Right lobe of liver (tissue), 6 donors: ENCODE results near the gene SOHLH1. TPM values are rescaled to one million over a fixed set of nuclear protein-coding genes. Genes with fewer than 3 reads are reported as not detected.

Experiments
- ATAC-seq, 4 donors: fragments of 200-7000 bp; cut with Tn5 transposase; one replicate each; pipeline ENCODE4 v1.9.1; 2020; ENCODE audit warnings: mild to moderate bottlenecking in 4 of 4, moderate library complexity in 4 of 4
- DNase-seq, 3 donors: peaks; one replicate each; pipeline ENCODE4 v3.0.0-alpha.2; 2020
- H3K27ac ChIP-seq, 3 donors: fragments of 200-600 bp; one replicate each; pipeline ENCODE4 v1.8.0; 2022
- H3K27me3 ChIP-seq, 2 donors: fragments of 200-600 bp; one replicate each; pipeline ENCODE4 v1.8.0; 2022
- H3K36me3 ChIP-seq, 4 donors: fragments of 200-600 bp; sonication (generic) in 1 of 4; one replicate each; pipeline versions ENCODE4 v1.5.1 to v1.8.0; 2017 to 2022; ENCODE audit warnings: control low read depth in 1 of 4
- H3K4me1 ChIP-seq, 4 donors: fragments of 200-600 bp; sonication (generic) in 1 of 4; one replicate each; pipeline versions ENCODE4 v1.5.1 to v1.8.0; 2017 to 2022; ENCODE audit warnings: control low read depth in 1 of 4
- H3K4me3 ChIP-seq, 3 donors: fragments of 200-600 bp; one replicate each; pipeline ENCODE4 v1.8.0; 2022
- H3K9me3 ChIP-seq, 4 donors: fragments of 200-600 bp; sonication (generic) in 1 of 4; one replicate each; pipeline versions ENCODE4 v1.5.1 to v1.8.0; 2017 to 2022; ENCODE audit warnings: control low read depth in 1 of 4
- POLR2A ChIP-seq: fragments of 450-650 bp; IDR thresholded peaks from one replicate; pipeline ENCODE4 v1.6.1; 2017; ENCODE audit warnings: antibody characterized with exemption, mild to moderate bottlenecking
- WGBS: methylation state at CpG from one replicate; pipeline ENCODE4 v1.1.6; 2018; ENCODE audit warnings: low coverage, low lambda C conversion rate; ENCODE audit not compliant: insufficient coverage; ENCODE audit errors: missing lambda C conversion rate; 5-methylcytosine and 5-hydroxymethylcytosine counted together
- intact Hi-C, 2 donors: fragments of 100-400 bp; cut with DNase I; formaldehyde crosslinking; loops; one replicate each; pipeline versions ENCODE4 v1.11.2 to v1.14.1; 2022
- total RNA-seq, 6 experiments: library from RNA; depleted of rRNA in 2 of 6; stranded (reverse); fragments of >200 nt in 2 of 6; fragmentation: NEBNext Ultra II Directional in 3 of 6; extraction: Animal tissue kit (Norgen Biotek cat#: 25700) in 3 of 6; gene quantifications; one replicate each; pipeline versions ENCODE4 v1.1.0 to v1.2.4, GENCODE V29; 2016 to 2023
- TF ChIP-seq, protein P1 (sequence below), 4 donors: fragments of 200-600 bp in 3 of 4; fragments of 450-650 bp in 1 of 4; IDR thresholded peaks; one replicate each; pipeline versions ENCODE4 v1.5.1 to v1.8.0; 2016 to 2022; ENCODE audit warnings: antibody characterized with exemption in 4 of 4, mild to moderate bottlenecking in 2 of 4
- donor health status: DM: no; HTN: yes; CAD: no.
- donor health status: DM: no; HTN: no; CAD: no.
- donor health status: DM: no; HTN: no; CAD: no.
- donor health status: DM: no; HTN: yes; CAD: no.
- donor health status: DM: no; HTN: yes; CAD: no.

SOHLH1 gene
- total RNA-seq, 6 experiments from 2014 or later, result not detected

DNA sequence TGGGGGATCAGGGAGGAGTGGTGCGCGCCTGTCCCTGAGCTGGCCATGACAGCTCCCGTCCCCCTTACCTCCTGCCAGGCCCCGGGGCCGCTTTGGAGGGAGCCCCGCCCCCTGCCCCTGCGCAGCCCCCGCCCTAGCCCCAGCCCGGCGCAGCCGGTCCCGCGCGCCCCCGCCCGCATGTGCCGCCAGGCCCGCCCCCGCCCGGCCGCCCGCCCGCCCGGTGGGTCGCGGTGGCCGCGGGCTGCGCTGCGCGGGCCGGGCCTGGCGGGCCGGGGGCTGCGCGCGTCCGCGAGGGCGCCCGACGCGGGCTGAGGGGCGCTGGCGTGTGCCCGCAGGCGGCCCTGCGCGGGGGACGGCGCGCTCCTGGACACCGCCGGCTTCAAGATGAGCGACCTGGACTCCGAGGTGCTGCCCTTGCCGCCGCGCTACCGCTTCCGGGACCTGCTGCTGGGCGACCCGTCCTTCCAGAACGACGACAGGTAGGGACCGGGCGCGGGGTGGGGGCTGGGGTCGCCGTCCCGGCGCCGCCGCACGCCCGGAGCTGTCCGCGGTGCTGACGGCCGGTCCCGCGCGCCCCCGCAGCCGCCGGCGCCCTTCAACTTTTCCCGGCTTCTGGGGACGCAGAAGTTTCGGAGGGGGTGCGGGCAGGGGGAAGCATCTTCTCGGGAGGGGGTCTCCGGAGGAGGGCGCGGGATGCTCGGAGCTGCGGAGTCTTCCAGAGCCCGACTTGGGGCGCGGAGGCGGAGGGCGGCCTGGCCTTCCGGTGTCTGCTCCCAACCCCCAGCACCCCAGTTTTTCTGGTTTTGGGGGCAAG is 15.2 kb upstream of the SOHLH1 start:
- H3K27ac ChIP-seq, result no peak overlapping the region
- H3K27me3 ChIP-seq, result no peaks in the 10 kb centered on the region
- DNase-seq (no peak), ATAC-seq (no peak)
- WGBS, result no CpG with 5 or more reads among the region's 103 CpGs
- H3K36me3 ChIP-seq, result no peaks in the 10 kb centered on the region
- no peak for TF ChIP-seq POLR2A
- TF ChIP-seq, protein P1, sequence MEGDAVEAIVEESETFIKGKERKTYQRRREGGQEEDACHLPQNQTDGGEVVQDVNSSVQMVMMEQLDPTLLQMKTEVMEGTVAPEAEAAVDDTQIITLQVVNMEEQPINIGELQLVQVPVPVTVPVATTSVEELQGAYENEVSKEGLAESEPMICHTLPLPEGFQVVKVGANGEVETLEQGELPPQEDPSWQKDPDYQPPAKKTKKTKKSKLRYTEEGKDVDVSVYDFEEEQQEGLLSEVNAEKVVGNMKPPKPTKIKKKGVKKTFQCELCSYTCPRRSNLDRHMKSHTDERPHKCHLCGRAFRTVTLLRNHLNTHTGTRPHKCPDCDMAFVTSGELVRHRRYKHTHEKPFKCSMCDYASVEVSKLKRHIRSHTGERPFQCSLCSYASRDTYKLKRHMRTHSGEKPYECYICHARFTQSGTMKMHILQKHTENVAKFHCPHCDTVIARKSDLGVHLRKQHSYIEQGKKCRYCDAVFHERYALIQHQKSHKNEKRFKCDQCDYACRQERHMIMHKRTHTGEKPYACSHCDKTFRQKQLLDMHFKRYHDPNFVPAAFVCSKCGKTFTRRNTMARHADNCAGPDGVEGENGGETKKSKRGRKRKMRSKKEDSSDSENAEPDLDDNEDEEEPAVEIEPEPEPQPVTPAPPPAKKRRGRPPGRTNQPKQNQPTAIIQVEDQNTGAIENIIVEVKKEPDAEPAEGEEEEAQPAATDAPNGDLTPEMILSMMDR (IDR thresholded peaks at IDR 0.05), result no peak
- no peak overlapping the region for H3K4me3 ChIP-seq
- H3K4me1 ChIP-seq, result no peaks in the 10 kb centered on the region
- H3K9me3 ChIP-seq, result no peaks in the 10 kb centered on the region
- intact Hi-C loops, result no loop called here

DNA sequence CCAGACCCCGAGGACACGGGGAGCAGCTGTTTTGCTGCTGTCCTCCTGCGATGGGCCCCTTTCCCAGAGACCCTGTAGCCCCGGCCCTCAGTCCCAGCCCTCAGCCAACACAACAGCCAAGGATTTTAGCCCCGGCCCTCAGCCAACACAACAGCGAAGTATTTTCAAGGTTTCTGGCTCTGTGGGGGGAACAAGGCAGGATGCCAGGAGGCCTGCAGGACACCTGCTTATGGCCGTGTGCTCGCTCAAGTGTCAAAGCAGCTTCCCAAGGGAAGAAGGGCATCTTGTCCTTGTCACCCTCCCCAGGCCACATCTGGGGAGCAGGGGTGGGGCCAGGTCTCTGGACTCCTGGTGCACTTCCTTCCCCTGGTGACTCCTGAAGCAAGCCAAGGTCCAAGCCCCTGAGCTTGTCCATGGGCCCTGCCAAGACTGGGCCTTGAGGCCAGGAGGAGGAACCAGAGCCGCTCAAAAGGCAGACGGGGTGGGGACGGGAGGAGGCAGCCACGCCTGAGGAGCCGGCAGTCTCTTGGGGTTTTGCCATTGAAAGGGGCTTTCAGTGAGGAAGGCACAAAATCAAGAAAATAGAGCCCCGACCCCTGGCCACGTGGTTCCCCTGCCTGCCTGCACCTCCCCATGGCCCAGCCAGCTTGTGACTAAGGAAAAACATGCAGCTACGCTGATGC is 13.5 kb upstream of the SOHLH1 start:
- DNase-seq, result no peak
- no peak for TF ChIP-seq POLR2A
- TF ChIP-seq, protein P1 (IDR thresholded peaks at IDR 0.05), result no peak
- no peaks in the 10 kb centered on the region for H3K27me3 ChIP-seq
- H3K4me1 ChIP-seq, result no peaks in the 10 kb centered on the region
- no peaks in the 10 kb centered on the region for H3K9me3 ChIP-seq
- intact Hi-C loops, result no loop called here
- WGBS, result 55% methylated on average over 7 of the region's 16 CpGs
- H3K36me3 ChIP-seq, result no peaks in the 10 kb centered on the region
- no peak overlapping the region for H3K4me3 ChIP-seq
- no peak overlapping the region for H3K27ac ChIP-seq
- ATAC-seq, result no peak

DNA sequence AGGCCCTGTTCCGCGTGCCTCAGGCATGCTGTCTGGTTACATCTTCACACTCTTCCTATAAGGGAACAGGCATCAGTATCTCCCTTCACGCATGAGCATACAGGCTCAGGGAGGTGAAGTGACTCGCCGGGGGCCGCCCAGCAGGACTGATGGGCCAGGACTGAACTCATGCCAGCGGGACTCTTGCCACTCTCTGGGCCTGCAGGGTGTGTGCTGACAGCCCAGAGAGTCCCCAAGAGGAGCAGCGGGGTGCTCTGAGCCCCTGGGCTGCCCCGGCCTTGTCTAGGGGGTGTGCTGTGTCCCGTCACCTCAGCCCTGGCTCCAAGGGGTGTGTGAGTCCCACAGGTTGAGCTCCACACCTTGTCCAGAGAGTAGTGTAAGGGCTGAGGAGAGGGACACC is 12.6 kb upstream of the SOHLH1 start:
- DNase-seq, result no peak
- Histone ChIP-seq H3K9me3 (no peaks in the 10 kb centered on the region), H3K4me1 (no peaks in the 10 kb centered on the region), H3K36me3 (no peaks in the 10 kb centered on the region), H3K27ac (no peak overlapping the region), H3K4me3 (no peak overlapping the region), H3K27me3 (no peaks in the 10 kb centered on the region)
- TF ChIP-seq, protein P1 (IDR thresholded peaks at IDR 0.05), result no peak
- no peak for TF ChIP-seq POLR2A
- intact Hi-C loops, result no loop called here
- WGBS, result no CpG with 5 or more reads among the region's 10 CpGs
- no peak for ATAC-seq

DNA sequence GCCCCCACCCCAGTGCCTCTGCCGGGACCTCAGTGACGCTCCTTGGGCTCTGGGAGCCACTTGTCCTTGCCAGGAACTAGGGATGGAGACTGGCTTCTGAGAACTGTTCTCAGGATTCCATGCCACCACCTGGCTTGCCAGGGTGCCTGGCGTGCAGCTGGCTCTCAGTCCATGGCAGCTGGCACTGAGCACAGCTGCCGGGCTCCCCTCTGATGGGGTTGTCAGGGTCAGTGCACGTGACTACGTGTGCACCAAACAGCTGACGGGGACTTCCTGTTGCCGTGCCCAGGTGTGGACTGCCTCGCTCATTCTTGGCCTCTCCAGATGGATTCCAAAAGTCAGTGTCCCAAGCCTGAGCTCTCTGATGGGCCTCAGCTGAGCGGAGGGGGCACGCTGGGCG is 12.1 kb upstream of the SOHLH1 start:
- ATAC-seq, result no peak
- no peak overlapping the region for H3K4me3 ChIP-seq
- H3K4me1 ChIP-seq, result no peaks in the 10 kb centered on the region
- DNase-seq, result no peak
- 78% methylated on average over 5 of the region's 12 CpGs for WGBS
- TF ChIP-seq, protein P1 (IDR thresholded peaks at IDR 0.05), result no peak
- TF ChIP-seq POLR2A, result no peak
- no peaks in the 10 kb centered on the region for H3K9me3 ChIP-seq
- no peaks in the 10 kb centered on the region for H3K36me3 ChIP-seq
- H3K27me3 ChIP-seq, result no peaks in the 10 kb centered on the region
- H3K27ac ChIP-seq, result no peak overlapping the region
- intact Hi-C loops, result no loop called here
